Midbrain (tissue), 1 donor: ENCODE measurements around the gene COPS9.

Experiments used
- DNase-seq: peaks from one replicate; lab custom pipeline; 2025; lab: John Stamatoyannopoulos, UW

The COPS9 gene

DNA sequence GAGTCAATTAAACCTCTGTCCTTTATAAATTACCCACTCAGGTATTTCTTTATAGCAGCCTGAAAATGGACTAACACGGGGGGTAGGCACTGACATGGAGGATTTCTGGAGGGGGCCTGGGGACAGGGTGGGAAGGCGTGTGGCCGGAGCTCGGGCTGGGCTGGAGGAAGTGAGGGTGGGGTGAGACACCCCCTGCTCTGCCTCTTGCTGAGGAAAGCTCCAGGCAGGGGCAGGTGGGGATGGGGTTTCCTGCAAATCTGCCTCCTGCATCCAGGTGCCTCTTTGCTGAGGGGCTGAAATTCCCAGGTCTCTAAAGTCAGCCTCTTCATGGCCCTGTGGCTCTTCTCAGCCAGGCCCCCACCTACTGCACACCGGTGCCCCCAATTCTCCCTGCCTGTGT, 30.1 kb upstream of the COPS9 start:
- no peak for DNase-seq

GRCh38 chr2:240165661-240166060, 29.6 kb upstream of the COPS9 start:
- DNase-seq, result no peak

DNA sequence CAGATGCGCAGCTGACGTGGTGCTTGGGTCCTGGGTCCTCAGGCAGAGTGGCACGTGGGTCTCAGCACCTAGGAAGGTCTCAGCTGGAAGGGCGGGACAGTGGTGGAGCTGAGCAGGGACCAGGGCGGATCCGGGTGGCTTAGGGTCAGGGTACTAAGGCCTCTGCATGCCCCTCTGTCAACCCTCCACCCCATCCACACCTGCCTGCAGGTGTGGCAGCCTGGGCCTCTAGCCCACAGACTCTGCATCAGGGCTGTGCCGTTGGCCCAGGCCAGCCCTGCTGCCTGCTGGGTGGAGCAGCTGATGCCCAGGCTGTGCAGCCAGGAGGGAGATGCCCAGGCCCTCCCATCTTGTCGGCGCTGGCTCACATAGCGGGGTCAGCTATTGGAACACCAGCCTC, 28.9 kb upstream of the COPS9 start:
- no peak for DNase-seq

GRCh38 chr2:240164586-240164985, 28.5 kb upstream of the COPS9 start:
- no peak for DNase-seq

GRCh38 chr2:240163844-240164574, 27.9 kb upstream of the COPS9 start:
- no peak for DNase-seq

- DNase-seq, result no peak
These were observed 27.0 kb upstream of the COPS9 start for GRCh38 chr2:240162939-240163714.

DNA sequence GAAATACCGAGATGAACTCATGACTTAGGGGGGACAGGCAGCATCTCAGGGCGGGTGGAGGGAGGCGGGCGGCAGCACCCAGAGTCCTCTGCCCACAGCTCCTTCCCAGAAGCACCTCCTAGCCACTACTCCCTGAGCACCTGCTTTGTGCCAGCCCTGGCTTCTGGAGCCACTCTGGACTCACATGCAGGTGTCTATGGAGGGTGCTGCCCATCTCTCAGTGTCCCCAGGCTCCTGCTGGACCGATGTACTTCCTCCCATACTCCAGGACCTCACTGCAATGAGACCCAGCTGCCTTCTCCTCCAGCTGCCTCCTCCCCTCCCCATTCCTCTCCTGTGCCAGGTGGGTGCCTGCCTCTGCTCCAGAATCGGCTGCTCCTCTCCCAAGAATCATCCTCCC, 26.4 kb upstream of the COPS9 start:
- no peak for DNase-seq

DNA sequence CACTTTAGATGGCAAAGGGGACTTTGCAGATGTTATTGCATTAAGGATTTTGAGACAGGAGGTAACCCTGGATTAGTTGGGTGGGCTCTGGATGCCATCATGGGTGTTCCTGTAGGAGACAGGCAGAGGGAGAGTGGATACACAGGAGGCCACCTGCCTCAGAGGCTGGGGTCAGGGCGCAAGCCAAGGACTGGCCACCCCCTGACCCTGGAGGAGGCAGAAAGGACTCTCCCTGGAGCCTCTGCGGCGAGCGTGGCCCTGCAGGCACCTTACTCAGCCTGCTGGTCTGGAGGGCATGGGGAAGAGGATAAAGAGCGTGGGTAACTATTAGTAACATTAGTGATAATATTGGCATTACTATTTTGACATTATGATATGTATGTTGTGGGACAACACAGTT, 25.9 kb upstream of the COPS9 start:
- DNase-seq, result no peak

DNA sequence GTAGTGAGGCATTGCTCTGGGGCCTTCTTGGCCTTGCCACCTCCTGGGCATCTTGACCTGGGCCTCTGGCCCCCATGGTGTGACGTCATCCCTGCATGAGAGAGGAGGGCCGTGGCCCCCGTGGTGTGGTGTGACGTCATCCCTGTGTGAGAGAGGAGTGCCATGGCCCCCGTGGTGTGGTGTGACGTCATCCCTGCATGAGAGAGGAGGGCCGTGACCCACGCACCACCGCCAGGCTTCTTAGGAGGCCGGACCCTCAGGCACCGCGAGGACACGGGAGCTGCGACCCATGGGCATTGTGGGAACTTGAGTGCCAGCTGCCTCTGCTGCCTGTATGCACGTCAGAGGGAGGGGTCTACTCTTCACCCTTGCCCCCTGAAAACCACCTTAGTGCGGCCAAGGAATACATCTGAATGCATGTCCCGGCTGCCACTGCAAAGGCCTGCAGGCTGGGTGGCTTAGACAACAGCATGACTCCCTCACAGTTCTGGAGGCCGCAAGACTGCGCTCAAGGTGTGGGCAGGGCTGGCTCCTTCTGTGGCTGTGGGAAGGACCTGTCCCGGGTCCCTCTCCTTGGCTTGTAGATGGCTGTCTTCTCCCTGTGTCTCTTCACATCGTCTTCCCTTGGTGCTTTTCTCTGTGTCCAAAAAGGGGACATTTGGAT, 25.1 kb upstream of the COPS9 start:
- no peak for DNase-seq

DNA sequence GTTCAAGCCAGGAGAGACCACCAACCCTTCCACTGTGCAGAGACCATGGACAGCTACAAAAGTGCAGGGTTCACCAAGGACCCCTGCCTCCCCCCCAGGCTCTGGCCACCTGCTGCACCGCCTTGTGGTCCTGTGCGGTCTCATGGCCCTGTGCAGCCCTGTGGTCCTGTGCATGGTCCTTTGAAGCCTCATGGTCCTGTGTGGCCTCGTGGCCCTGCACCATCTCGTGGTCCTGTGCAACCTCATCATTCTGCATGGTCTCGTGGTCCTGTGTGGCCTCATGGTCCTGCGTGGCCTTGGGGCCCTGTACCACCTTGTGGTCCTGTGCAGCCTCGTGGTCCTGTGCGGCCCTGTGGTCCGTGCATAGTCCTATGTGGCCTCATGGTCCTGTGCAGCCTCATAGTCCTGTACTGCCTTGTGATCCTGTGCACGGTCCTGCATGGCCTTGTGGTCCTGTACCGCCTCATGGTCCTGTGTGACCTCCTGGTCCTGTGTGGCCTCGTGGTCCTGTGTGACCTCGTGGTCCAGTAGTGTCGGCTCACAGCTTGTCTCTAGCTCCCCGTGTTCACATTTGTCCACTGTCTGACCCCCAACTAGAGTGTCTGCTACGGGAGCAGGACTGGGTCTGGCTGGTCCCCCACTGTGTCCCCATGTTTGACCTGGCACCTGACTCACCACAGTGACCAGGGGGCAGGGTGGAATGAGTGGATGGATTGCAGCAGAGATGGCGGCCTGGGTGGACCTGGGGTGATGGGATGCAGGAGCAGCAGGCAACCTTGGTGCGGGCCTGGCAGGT, 24.4 kb upstream of the COPS9 start:
- DNase-seq, result no peak

DNA sequence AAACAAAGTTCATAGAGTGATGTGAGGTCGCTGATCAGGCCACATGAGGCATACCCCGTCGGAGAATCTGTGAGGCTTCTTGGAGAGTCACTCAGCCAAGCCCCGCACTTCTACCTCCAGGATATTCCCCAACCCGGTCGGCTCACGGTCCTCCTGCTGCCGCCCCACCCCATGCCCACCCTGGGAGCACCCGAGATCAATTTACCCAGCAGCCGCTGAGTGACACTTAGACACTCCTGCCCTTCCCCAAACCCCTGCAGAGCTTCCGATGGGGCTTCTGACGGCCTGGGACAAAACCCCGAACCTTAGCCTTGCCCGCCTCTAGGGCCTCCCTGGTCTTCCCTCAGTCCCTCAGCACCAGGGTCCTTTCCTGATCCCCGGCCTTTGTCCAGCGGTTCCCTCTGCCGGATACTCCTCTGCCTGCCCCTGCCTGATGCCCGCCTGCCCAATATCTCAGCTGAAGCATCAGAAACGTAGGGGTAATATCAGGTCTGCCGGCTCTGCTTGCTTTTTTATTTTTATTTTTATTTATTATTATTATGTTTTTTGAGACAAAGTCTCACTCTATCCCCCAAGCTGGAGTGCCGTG, 23.2 kb upstream of the COPS9 start:
- no peak for DNase-seq

- DNase-seq, result no peak
These were observed 21.0 kb upstream of the COPS9 start for GRCh38 chr2:240157147-240157470.

DNA sequence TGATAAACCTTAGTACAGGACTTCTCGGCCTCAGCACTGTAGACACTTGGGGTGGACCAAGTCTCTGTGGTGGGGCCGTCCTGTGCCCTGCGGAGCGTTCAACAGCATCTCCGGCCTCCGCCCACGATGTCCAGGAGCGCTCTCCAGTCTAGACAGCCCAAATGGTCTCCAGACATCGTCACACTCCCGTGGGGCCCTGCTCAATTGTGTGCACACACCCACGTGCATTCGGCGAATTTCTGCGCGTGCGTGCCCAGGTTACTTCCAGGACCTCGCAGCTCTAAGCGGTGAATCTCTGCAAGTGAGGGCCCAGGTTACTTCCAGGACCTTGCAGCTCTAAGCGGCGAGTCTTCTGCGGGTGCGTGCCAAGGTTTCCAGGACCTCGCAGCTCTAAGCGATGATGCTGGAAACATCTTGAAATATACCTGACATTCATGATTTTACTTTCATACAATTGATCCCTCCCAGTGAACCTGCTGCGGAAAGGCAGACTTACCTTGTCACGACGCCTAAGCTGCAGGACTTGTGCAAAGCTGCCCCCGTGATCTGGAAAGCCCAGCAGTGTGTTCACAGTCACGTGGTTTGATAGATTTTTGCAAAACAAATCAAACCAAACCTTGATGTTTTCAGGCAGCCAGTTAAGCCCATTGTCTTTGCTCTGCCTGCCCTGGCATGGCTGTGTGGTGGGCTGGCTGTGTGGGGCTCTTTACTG, 20.5 kb upstream of the COPS9 start:
- no peak for DNase-seq

GRCh38 chr2:240155745-240156390, 19.8 kb upstream of the COPS9 start:
- DNase-seq, result no peak

GRCh38 chr2:240155048-240155744, 19.1 kb upstream of the COPS9 start:
- peak; percentile 68 for DNase-seq

DNA sequence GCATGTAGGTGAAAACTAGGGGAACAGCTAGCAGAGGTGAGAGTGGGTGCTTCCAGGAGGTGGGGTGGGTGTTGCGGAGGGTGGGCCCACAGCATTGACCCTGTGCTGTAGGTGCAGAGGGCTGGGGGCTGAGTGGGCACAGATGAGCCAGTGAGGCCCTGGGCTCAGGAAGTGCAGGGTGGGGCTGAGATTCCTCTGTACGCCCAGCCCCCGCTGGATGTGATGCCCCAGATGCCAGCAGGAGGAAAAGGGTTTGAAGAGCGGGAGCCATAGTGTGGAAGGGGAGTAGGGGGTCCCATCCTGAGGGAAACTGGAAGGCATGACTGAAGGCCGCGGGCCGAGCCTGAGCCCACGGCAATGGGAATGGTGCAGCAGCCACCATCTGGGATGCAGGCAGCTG, 18.5 kb upstream of the COPS9 start:
- no peak for DNase-seq

- DNase-seq, result no peak
These were observed 17.3 kb upstream of the COPS9 start for GRCh38 chr2:240153418-240153817.

DNA sequence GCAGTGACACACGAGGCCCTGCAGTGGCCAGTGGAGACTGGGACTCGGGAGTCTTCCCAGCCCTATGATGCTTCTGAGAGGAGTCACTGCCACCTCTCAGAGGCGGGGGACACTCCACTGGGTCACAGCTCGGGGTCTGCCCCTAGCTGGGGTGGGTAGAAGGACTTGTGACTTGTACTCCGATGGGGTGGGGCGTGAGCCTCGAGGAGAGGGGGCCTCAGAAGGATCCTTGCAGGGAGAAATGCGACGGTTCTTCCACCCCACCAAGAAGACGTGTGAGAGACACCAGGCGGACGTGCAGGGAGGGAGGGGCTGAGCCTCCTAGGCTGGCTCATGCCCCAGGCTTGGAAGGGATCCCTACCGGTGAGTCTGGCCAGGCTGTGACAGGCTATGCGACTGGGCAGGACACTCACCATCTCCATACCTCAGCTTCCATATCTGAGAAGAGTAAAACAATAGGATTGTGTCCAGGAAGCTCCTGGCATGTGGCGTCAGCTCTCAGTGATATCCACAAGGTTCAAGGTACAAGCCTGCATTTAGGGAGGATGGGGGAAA, 15.4 kb upstream of the COPS9 start:
- DNase-seq, result no peak

GRCh38 chr2:240149943-240150784, 14.1 kb upstream of the COPS9 start:
- DNase-seq, result no peak
